ENCODE results near the gene PMIS2.
A peak's percentile ranks its signal among the peaks of the same experiment; 100 is the strongest.

Gene PMIS2

GRCh38 chr19:35556846-35557538 is 29.0 kb upstream of the PMIS2 start:
- DNase-seq = no peak

- peak; percentile 29 to 48 (median 35) for DNase-seq
Measured at GRCh38 chr19:35557539-35558399, 28.2 kb upstream of the PMIS2 start.

DNA sequence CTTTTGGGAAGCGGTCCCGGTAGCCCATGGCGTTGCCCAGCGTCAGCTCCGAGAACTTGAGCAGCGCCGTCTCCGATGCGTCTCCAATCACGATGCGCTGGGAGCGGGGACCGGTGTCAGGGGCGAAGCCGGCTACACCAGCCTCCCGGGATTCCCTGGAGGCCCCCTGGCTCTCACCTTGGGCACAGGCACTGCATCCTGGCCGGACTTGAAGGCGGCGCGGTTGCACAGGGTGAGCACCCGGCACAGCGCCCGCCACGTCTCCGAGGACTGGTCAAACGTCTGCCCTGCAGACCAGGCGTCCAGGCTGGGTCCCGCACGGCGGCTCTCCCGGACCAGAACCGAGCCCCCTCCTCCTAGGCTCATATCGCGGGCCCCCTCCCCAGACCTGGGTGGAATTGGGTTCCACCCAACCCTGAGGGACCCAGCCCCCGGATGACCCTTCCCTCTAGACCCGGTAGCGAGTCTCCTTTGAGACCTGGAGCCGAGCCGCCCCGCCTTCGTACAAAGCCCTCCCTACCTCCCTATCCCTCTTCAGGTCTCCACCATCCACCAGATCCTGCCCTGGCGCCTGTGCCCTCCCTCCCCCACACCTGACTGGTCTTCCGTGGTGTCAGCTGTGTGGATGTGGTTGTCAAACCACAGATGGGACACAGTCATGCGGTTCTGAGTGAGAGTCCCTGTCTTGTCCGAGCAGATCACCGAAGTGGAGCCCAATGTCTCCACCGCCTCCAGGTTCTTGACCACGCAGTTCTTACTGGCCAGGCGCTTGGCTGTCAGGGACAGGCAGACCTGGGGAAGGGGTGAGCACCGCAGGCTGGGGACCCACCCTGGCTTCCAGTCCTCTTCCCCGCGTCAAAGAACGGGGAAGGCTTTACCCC is 27.3 kb upstream of the PMIS2 start:
- DNase-seq = no peak

DNA sequence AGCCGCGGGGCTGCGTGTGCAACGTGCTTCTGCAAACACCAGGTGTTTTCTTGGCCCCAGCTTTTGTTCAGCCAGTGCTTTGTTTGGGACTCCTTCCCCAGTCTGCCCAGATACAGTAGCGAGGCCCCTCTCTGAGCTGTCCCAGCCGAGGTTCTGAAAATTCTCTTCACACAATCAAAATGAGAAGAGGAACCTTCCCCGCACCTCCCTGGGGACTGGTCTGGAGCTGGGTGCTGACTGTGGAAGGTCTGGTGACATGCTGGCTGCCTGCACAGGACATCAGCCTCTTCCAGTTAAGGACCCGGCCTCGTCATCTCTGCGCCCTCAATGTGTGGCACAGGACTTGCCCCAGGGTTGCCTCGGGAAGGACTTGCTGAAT is 26.7 kb upstream of the PMIS2 start:
- no peak for DNase-seq

DNA sequence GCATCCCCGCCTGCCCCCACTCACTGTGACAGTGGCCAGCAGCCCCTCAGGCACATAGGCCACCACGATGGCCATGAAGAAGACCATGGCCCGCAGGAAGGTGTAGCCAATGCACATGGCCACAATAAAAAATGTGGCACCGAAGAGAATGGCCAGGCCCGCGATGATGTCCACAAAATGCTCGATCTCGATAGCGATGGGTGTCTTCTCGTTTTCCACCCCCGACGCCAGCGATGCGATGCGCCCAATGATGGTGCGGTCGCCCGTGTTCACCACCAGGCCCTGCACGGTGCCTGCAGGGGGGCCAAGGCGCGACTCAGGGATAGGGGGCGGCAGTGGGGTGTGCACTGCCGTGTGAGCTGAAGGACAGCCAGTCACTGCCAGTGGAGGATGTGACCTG is 26.2 kb upstream of the PMIS2 start:
- DNase-seq = no peak

GRCh38 chr19:35560271-35560670 is 25.7 kb upstream of the PMIS2 start:
- DNase-seq = no peak

DNA sequence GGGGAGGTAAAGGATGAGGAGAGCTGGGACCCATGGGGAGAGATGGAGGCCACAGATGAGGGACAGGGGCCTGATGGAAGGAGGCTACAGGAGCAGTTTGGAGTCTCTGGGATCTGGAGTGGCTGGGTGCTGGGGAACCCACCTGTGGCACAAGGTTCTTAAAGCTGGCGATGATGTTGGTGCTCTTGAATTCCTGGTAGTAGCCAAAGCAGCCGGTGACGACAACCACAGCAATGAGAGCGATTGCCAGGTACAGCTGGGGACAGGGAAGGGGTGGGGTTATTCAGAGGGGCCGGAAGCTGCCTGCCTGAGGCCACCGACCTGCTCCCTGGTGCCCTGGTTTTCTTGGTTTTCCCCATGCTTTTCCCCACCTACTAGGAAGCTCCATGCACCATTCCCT is 25.3 kb upstream of the PMIS2 start:
- no peak for DNase-seq

DNA sequence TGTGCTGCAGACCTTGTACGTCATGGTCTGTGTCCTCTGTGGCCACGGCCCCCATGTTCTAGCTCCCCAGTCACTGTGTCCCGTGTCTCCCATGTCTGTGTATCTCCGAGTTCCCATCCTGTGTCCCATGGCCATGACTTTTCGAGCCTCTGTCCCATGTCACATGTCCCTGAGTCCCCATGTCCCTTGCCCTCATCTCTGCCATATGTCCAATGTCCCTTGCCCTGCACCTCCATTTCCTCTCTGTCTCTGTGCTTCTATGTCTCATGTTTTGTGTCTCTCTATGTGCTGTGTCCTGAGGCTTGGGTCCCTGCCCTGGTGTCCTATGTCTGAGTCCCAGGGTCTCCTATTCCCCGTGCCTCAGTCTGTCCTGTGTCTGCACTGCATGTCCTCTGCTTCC is 24.5 kb upstream of the PMIS2 start:
- DNase-seq = no peak

DNA sequence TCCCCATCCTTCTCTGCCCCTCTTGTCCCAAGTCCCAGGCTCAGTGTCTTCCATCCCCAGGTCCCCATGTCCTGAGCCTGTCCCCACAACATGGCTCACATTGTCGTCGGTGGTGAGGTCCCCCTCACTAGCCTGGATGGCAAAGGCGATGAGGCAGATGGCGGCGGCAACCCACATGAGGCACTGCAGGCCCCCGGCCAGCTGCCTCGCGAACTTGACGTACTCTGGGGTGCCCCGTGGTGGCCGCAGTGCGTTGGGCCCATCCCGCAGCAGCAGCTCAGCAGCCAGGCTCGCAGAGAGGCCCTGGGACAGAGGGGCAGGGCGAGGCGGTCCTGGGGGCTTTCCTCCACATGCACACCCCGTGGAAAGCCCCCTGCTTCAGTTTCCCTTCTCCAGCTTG is 23.6 kb upstream of the PMIS2 start:
- no peak for DNase-seq

DNA sequence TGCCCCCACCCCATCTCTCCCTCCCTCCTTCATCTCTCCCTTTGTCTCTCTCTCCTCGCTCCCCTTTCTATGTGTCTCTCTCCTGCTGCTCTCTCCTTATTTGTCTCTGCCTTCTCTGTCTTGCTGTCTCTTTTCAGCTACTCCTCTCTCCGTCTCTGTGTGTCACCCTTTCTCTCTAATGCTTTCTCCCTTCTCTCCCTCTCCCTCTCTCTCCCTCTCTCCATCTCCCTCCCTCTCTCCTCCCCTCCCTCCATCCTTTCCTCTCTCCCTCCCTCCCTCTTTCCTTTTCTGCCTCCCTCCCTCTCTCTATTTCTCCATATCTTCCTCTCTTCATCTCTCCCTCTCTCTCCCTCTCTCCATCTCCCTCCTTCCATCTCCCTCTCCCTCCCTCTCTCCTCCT is 23.2 kb upstream of the PMIS2 start:
- no peak for DNase-seq

GRCh38 chr19:35563207-35563829 is 22.7 kb upstream of the PMIS2 start, which contains the start of gene ATP4A:
TSS of gene ATP4A (minus strand) at chr19:35563658. CDS start at chr19:35563629, 29 bp downstream.
- DNase-seq = no peak

- no peak for DNase-seq
Measured at GRCh38 chr19:35565016-35565856, 20.7 kb upstream of the PMIS2 start.

GRCh38 chr19:35566738-35567137 is 19.2 kb upstream of the PMIS2 start:
- no peak for DNase-seq

DNA sequence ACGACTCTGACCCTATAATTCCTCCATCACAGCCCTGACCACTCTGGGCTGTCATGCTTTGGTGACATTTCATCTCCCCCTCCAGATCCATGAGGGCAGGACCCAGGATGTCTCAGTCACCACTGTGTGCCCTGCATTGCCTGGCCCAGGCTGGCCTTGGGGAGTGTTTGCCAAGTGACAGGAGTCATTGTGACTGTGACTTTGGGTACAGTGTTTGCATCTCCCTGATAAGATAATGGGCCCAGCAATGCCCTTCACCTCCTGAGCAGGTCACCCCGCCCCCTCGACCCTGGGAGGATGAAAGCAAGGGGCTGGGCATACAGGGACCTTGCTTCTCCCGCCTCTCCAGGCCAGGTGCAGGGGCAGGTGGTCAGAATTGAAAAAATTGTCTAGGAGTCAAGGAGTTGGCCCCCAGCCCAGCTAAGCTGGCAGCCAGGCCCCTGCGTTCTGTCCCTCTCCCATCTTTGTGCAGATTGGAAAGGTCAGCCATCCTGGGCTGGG is 16.6 kb upstream of the PMIS2 start:
- no peak for DNase-seq

DNA sequence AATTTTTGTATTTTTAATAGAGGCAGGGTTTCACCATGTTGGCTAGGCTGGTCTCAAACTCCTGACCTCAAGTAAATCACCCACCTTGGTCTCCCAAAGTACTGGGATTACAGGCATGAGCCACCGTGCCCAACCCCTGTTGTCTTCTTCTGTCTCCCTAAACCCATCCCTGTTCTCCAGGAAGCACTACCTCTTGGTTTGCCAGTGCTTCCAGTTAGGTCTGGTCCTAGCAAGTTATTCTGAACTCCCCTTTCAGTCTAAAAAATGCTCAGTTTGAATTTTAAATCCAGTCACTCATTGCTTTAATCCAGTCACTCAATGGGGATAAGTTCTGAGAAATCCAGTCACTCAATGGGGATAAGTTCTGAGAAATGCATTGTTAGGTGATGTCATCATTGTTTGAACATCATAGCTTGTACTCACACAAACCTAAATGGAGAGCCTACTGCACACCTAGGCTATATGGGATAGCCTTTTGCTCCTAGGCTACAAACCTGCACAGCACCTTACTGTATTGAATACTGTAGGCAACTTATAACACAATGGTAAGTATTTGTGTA is 14.5 kb upstream of the PMIS2 start:
- no peak for DNase-seq

DNA sequence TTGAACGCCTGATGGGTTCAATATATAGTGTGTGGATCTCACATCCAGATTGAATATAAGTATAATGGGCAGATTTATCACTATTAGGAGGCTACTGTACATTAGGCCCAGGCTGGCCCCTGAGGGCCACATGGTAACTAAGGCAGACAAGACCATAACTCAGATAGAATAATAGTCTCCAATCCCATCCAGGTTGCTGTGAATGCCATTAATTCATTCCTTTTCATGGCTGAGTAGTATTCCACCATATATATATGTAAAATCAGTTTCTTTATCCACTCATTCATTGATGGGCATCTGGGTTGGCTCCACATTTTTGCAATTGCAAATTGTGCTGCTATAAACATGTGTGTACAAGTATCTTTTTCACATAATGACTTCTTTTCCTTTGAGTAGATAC is 8.1 kb upstream of the PMIS2 start:
- no peak for DNase-seq

DNA sequence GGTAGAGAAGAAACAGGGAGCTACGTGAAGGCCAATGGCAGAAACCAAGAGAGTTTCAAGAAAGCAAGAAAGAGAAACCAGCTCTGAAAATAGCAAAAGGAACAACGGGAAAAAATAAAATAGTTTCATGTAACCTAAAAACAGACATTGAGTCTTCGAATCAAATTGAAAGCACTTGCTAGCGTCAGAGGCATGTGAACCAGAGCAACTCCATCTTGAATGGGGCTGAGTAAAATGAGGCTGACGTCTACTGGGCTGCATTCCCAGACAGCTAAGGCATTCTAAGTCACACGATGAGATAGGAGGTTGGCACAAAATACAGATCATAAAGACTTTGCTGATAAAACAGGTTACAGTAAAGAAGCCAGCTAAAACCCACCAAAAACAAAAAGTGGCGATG is 7.3 kb upstream of the PMIS2 start:
- DNase-seq = no peak

DNA sequence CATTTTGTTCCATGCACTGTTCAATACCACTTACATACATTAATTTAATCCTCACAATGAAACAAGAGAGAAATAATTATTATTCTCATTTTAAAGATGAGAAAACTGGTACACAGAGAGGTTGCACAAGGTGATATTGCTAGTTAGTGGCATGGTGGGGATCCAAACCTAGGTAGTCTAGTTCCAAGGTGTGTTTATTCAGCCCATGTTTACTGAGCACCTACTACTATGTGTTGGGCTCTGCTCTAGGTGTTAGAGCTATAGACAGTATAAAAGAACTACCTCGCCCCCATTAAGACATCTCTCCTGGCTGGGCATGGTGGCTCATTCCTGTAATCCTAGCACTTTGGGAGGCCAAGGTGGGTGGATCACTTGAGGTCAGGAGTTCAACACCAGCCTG is 3.2 kb upstream of the PMIS2 start:
- DNase-seq = no peak

DNA sequence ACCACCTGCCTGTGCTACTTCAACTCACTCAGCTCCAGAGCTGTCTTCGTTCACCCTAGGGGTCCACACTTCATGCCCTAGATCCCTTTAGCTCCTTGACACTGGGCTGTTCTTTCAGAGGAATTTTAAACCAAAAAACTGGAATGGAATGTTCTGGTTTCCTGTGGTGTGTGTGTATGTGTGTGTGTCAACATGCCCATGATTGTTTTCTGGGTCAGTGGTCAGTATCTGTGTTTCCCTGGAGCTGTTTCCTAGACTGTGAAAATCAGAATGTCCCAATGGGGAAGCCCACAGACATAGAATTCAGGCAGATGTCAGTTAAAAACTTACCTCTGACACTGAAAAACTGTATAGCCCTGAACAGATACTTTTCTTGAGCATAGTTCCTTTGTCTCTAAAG is 1.3 kb downstream of the PMIS2 start:
- DNase-seq = no peak

DNA sequence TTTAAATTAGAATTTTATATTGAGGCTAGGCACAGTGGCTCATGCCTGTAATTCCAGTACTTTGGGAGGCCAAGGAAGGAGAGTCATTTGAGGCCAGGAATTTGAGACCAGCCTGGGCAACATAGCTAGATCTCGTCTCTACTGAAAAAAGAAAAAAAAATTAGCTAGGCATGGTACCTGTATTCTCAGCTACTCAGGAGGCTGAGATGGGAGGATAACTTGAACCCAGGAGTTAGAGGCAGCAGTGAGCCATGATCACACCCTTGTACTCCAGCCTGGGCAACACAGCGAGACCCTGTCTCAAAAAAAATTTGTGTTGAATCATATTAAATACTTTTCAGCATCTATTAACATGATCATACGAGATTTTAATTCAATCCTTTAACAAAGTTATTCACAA is 4.9 kb downstream of the PMIS2 start:
- DNase-seq = no peak

DNA sequence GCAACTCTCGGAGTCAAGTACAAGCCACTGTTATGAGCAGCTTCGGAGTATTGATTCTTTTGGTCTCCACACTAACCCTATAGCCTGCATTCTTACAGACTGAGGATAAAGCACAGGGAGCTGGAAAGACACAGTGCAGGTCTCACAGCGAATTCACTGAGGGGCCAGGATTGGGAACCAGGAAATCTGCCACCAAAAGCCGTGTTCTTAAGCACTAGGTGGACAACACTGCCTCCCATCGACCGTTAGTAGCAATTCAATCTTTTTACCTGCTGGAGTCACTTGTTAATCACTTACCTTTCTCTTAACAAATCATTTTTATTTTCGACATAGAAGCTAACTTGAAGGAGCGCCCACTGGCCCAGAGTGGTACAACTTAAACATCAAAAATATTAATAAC is 6.3 kb downstream of the PMIS2 start:
- DNase-seq = peak in 1 of 5 donors; percentile 24
